ENCODE results near the gene COL24A1. TPM values are rescaled to one million over a fixed set of nuclear protein-coding genes. Genes with fewer than 3 reads are reported as not detected.
"Not testable (repeated sequence)": the region's sequence is repeated elsewhere in the genome, so short reads cannot be mapped to it uniquely, and the experiment has no call there.

COL24A1 gene
- total RNA-seq, 1 experiment from 2014 or later, result 0.08 TPM

DNA sequence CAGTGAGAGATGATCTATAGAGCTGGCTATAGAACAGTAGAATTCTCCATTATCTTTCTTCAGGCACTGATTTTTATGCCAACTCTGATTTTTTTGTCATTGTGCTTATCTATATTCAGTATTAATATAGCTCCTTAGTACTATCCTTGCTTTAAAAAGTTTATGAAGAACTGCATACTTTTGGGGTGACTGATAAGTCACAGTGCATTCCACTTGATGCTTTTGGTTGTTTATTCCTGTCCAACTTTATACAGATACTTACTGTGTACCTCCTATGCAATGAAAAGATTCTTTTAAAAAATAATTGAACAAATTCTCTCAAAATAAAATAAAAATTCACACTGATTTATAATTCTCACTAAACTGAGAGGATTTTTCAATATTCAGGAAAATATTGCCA lies 71.6 kb downstream of the COL24A1 start:
- no TSS peak for BruUV-seq (replicated peaks)
- DNase-seq (ENCODE audit: low read depth, low spot score) (no peak), ATAC-seq (no peak)
- Histone ChIP-seq H3K27ac (ENCODE audit: low read length) (no peak overlapping the region), H3K9me3 (ENCODE audit: control insufficient read depth, insufficient read depth, low read depth, low read length) (no peaks in the 10 kb centered on the region), H3K27me3 (ENCODE audit: control insufficient read depth, insufficient read depth, low read length) (peaks cover 2% of the 10 kb centered on the region; the same call in 1 of the 2 replicates), H3K4me1 (ENCODE audit: control insufficient read depth, insufficient read depth, low read length) (no peaks in the 10 kb centered on the region), H3K36me3 (ENCODE audit: control insufficient read depth, insufficient read depth, low read length) (no peaks in the 10 kb centered on the region), H3K4me3 (ENCODE audit: low read depth in 2 of 2, low read length in 2 of 2) (no peak overlapping the region)
- intact Hi-C loops (cut with micrococcal nuclease; ENCODE audit: unreplicated experiment), result loop anchor here (5.0 kb wide), 1 partner anchor 48 kb away; no protein-coding TSS in a partner anchor
- in situ Hi-C loops (cut with HindIII; ENCODE audit: low pct_unique_long_range_greater_than_20kb, low sequenced_read_pairs), result no loop called here
- no peak for TF ChIP-seq POLR2AphosphoS5 (IDR thresholded peaks at IDR 0.05; ENCODE audit: low read depth, low read length)
- no peak for TF ChIP-seq TCF7L2 (IDR thresholded peaks at IDR 0.05; ENCODE audit: low read depth, low read length)
- no peak for TF ChIP-seq CTCF (IDR thresholded peaks at IDR 0.05)
- TF ChIP-seq, protein P1, sequence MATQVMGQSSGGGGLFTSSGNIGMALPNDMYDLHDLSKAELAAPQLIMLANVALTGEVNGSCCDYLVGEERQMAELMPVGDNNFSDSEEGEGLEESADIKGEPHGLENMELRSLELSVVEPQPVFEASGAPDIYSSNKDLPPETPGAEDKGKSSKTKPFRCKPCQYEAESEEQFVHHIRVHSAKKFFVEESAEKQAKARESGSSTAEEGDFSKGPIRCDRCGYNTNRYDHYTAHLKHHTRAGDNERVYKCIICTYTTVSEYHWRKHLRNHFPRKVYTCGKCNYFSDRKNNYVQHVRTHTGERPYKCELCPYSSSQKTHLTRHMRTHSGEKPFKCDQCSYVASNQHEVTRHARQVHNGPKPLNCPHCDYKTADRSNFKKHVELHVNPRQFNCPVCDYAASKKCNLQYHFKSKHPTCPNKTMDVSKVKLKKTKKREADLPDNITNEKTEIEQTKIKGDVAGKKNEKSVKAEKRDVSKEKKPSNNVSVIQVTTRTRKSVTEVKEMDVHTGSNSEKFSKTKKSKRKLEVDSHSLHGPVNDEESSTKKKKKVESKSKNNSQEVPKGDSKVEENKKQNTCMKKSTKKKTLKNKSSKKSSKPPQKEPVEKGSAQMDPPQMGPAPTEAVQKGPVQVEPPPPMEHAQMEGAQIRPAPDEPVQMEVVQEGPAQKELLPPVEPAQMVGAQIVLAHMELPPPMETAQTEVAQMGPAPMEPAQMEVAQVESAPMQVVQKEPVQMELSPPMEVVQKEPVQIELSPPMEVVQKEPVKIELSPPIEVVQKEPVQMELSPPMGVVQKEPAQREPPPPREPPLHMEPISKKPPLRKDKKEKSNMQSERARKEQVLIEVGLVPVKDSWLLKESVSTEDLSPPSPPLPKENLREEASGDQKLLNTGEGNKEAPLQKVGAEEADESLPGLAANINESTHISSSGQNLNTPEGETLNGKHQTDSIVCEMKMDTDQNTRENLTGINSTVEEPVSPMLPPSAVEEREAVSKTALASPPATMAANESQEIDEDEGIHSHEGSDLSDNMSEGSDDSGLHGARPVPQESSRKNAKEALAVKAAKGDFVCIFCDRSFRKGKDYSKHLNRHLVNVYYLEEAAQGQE (IDR thresholded peaks at IDR 0.05; ENCODE audit: insufficient read depth in 1 of 2, low read depth in 2 of 2, low read length in 1 of 2), result no peak
- no peak for TF ChIP-seq SIN3A (IDR thresholded peaks at IDR 0.05; ENCODE audit: borderline replicate concordance, insufficient read depth, low read depth, low read length)
- ChIA-PET POLR2A (no interaction called here), CTCF (no interaction called here)

DNA sequence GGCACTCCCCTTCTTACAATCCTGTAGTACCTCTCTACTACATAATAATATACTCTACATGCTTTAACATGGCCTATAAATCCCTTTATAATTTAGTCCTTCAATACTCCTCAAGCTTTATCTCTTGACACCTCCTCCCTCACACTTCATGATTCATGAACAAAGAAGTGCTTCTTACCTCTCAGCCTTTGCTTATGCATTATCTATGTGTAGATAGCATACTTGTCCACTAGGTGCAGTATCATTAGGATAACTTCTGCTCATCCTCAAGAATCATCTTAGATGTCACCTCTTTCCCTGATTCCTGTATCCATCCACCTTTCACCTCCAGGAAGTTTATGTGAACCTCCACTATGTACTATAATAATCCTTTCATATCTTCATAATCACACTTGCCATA lies 74.4 kb downstream of the COL24A1 start:
- BruUV-seq (replicated peaks), result no TSS peak
- in situ Hi-C loops (cut with HindIII; ENCODE audit: low pct_unique_long_range_greater_than_20kb, low sequenced_read_pairs) (no loop called here), intact Hi-C loops (cut with micrococcal nuclease; ENCODE audit: unreplicated experiment) (no loop called here)
- Histone ChIP-seq H3K27me3 (ENCODE audit: control insufficient read depth, insufficient read depth, low read length) (peaks cover 2% of the 10 kb centered on the region; the same call in 1 of the 2 replicates), H3K36me3 (ENCODE audit: control insufficient read depth, insufficient read depth, low read length) (no peaks in the 10 kb centered on the region), H3K27ac (ENCODE audit: low read length) (no peak overlapping the region), H3K9me3 (ENCODE audit: control insufficient read depth, insufficient read depth, low read depth, low read length) (no peaks in the 10 kb centered on the region), H3K4me1 (ENCODE audit: control insufficient read depth, insufficient read depth, low read length) (no peaks in the 10 kb centered on the region), H3K4me3 (ENCODE audit: low read depth in 2 of 2, low read length in 2 of 2) (no peak overlapping the region)
- ATAC-seq, result 0 out of 2 replicates have a peak, but pooled peaks have one; percentile 53
- no peak for DNase-seq (ENCODE audit: low read depth, low spot score)
- POLR2A ChIA-PET, result no interaction called here
- CTCF ChIA-PET, result no interaction called here
- TF ChIP-seq POLR2AphosphoS5 (IDR thresholded peaks at IDR 0.05; ENCODE audit: low read depth, low read length), result no peak
- peak; percentile 36; the same call in 1 of the 2 replicates for TF ChIP-seq CTCF (IDR thresholded peaks at IDR 0.05)
- no peak for TF ChIP-seq TCF7L2 (IDR thresholded peaks at IDR 0.05; ENCODE audit: low read depth, low read length)

- DNase-seq (ENCODE audit: low read depth, low spot score); ATAC-seq; H3K4me3 ChIP-seq (ENCODE audit: low read depth in 2 of 2, low read length in 2 of 2); H3K4me1 ChIP-seq (ENCODE audit: control insufficient read depth, insufficient read depth, low read length); POLR2A ChIA-PET; intact Hi-C loops (cut with micrococcal nuclease; ENCODE audit: unreplicated experiment); H3K27me3 ChIP-seq (ENCODE audit: control insufficient read depth, insufficient read depth, low read length); H3K36me3 ChIP-seq (ENCODE audit: control insufficient read depth, insufficient read depth, low read length); in situ Hi-C loops (cut with HindIII; ENCODE audit: low pct_unique_long_range_greater_than_20kb, low sequenced_read_pairs); H3K27ac ChIP-seq (ENCODE audit: low read length); BruUV-seq (replicated peaks); H3K9me3 ChIP-seq (ENCODE audit: control insufficient read depth, insufficient read depth, low read depth, low read length); CTCF ChIA-PET: not testable (repeated sequence)
Measured at GRCh38 chr1:86072474-86072873, 84.1 kb downstream of the COL24A1 start.

DNA sequence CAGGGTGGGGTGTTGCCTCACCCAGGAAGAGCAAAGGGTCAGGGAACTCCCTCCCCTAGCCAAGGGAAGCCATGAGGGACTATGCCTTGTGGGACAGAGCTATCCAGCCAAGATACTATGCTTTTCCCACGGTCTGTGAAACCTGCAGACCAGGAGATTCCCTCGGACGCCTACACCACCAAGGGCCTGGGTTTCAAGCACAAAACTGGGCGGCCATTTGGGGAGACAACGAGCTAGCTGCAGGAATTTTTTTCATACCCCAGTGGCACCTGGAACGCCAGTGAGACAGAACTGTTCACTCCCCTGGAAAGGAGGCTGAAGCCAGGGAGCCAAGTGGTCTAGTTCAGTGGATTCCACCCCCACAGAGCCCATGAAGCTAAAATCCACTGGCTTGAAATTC lies 84.7 kb downstream of the COL24A1 start:
- DNase-seq (ENCODE audit: low read depth, low spot score); H3K27me3 ChIP-seq (ENCODE audit: control insufficient read depth, insufficient read depth, low read length); H3K9me3 ChIP-seq (ENCODE audit: control insufficient read depth, insufficient read depth, low read depth, low read length); BruUV-seq (replicated peaks); H3K36me3 ChIP-seq (ENCODE audit: control insufficient read depth, insufficient read depth, low read length); ATAC-seq; CTCF ChIA-PET; H3K4me1 ChIP-seq (ENCODE audit: control insufficient read depth, insufficient read depth, low read length); POLR2A ChIA-PET; intact Hi-C loops (cut with micrococcal nuclease; ENCODE audit: unreplicated experiment); in situ Hi-C loops (cut with HindIII; ENCODE audit: low pct_unique_long_range_greater_than_20kb, low sequenced_read_pairs); H3K27ac ChIP-seq (ENCODE audit: low read length); H3K4me3 ChIP-seq (ENCODE audit: low read depth in 2 of 2, low read length in 2 of 2): not testable (repeated sequence)

Data from Panc1 (cell line).